Muscle of back (tissue), 11 donors: ENCODE data around the gene ZNF573. TPM values are rescaled to one million over a fixed set of nuclear protein-coding genes. Genes with fewer than 3 reads are reported as not detected.

Experiments
- DNase-seq, 3 donors: peaks; one replicate each; pipeline versions ENCODE4 v3.0.0 to v3.0.0-alpha.2; 2013
- polyA plus RNA-seq, 10 donors: library from polyadenylated mRNA; unstranded; fragments of 120-200 nt; gene quantifications; one replicate each; pipeline ENCODE4 v1.2.1, GENCODE V29; 2013; ENCODE audit not compliant: insufficient read length in 10 of 10

The ZNF573 gene
- polyA plus RNA-seq, 10 donors, result 7.2 to 16.2 (median 10.4) TPM

- peak in 2 of 3 donors; percentile 11 to 28 for DNase-seq
Observed at GRCh38 chr19:37698216-37698615, 81.2 kb downstream of the ZNF573 start.

GRCh38 chr19:37695144-37695899 lies 84.1 kb downstream of the ZNF573 start:
- DNase-seq, result no peak

GRCh38 chr19:37692956-37693620 lies 86.3 kb downstream of the ZNF573 start:
- peak in 1 of 3 donors; percentile 2 for DNase-seq

- peak; percentile 77 to 96 (median 91) for DNase-seq
Observed at GRCh38 chr19:37691881-37692504, 87.4 kb downstream of the ZNF573 start.

Other genes starting within 250 kb of the ZNF573 start
- gene ZNF571, start 184.8 kb downstream of the ZNF573 start, polyA plus RNA-seq, result 1 to 10 TPM; 4.3 to 8.3 (median 5.9) TPM
- 1 to 10 TPM; 1.3 to 3.5 (median 2.1) TPM for gene ZNF540, start 184.7 kb downstream of the ZNF573 start, polyA plus RNA-seq
- gene ZFP30, start 124.1 kb downstream of the ZNF573 start, polyA plus RNA-seq, result 10 to 100 TPM; 11.0 to 15.5 (median 14.1) TPM
- 1 to 10 TPM; 4.2 to 6.7 (median 5.4) TPM for gene ZNF607, start 59.8 kb downstream of the ZNF573 start, polyA plus RNA-seq
- gene WDR87, start 127.0 kb upstream of the ZNF573 start, polyA plus RNA-seq, result under 1 TPM; 0.05 to 0.33 (median 0.15) TPM
- gene SIPA1L3, start 127.6 kb upstream of the ZNF573 start, polyA plus RNA-seq, result 10 to 100 TPM in 4 of 10 donors, 1 to 10 TPM in 6; 7.1 to 13.9 (median 9.5) TPM